Bronchial epithelial cell (primary cell): ENCODE measurements around the gene SPATA18. TPM values are rescaled to one million over a fixed set of nuclear protein-coding genes. Genes with fewer than 3 reads are reported as not detected.

ENCODE experiments used
- DNase-seq: peaks from one replicate; pipeline ENCODE4 v3.0.0-alpha.2; 2010; ENCODE audit warnings: low read depth
- FAIRE-seq: peaks from 2 replicates; lab custom pipeline; 2011; peaks lifted over from hg19 to GRCh38; lab: Jason Lieb, UNC
- H3K27me3 ChIP-seq: 2 replicates; pipeline ENCODE4 v1.5.1; 2011; ENCODE audit warnings: low read length; ENCODE audit not compliant: control insufficient read depth, insufficient read depth
- H3K36me3 ChIP-seq: 2 replicates; pipeline ENCODE4 v1.5.1; 2011; ENCODE audit warnings: low read length; ENCODE audit not compliant: control insufficient read depth, insufficient read depth
- H3K4me3 ChIP-seq: 2 replicates; pipeline ENCODE4 v1.5.1; 2011; ENCODE audit warnings: mild to moderate bottlenecking, low read depth, low read length, control low read depth
- CTCF ChIP-seq: IDR thresholded peaks from 2 replicates; pipeline ENCODE4 v1.5.1; 2011; ENCODE audit warnings: mild to moderate bottlenecking, moderate library complexity, low read length, control low read depth, inconsistent platforms; ENCODE audit not compliant: insufficient read depth, severe bottlenecking
- total RNA-seq: library from RNA; depleted of rRNA; stranded (reverse); fragments of >200 nt; gene quantifications from 2 replicates; pipeline ENCODE4 v1.2.1, GENCODE V29; 2014

Gene SPATA18
- total RNA-seq, 1 donor from 2014 or later, result 11.8 TPM

- no peak for TF ChIP-seq CTCF
- Histone ChIP-seq H3K4me3 (no peak overlapping the region), H3K27me3 (no peaks in the 10 kb centered on the region), H3K36me3 (no peaks in the 10 kb centered on the region)
- FAIRE-seq, result no peak
- no peak for DNase-seq
Measured at GRCh38 chr4:52093466-52093865, 42.4 kb downstream of the SPATA18 start.

GRCh38 chr4:52094376-52095145, 43.5 kb downstream of the SPATA18 start:
- H3K27me3 ChIP-seq, result no peaks in the 10 kb centered on the region
- H3K4me3 ChIP-seq, result no peak overlapping the region
- FAIRE-seq, result no peak
- no peaks in the 10 kb centered on the region for H3K36me3 ChIP-seq
- no peak for DNase-seq
- no peak for TF ChIP-seq CTCF

GRCh38 chr4:52095374-52095773, 44.3 kb downstream of the SPATA18 start:
- no peaks in the 10 kb centered on the region for H3K36me3 ChIP-seq
- no peaks in the 10 kb centered on the region for H3K27me3 ChIP-seq
- DNase-seq (no peak), FAIRE-seq (no peak)
- no peak for TF ChIP-seq CTCF
- no peak overlapping the region for H3K4me3 ChIP-seq

GRCh38 chr4:52096048-52096447, 44.9 kb downstream of the SPATA18 start:
- TF ChIP-seq CTCF, result no peak
- DNase-seq (peak; percentile 87), FAIRE-seq (peak; percentile 89)
- Histone ChIP-seq H3K27me3 (no peaks in the 10 kb centered on the region), H3K36me3 (no peaks in the 10 kb centered on the region), H3K4me3 (no peak overlapping the region)

GRCh38 chr4:52098618-52099017, 47.5 kb downstream of the SPATA18 start:
- Histone ChIP-seq H3K27me3 (no peaks in the 10 kb centered on the region), H3K4me3 (no peak overlapping the region), H3K36me3 (no peaks in the 10 kb centered on the region)
- TF ChIP-seq CTCF, result no peak
- FAIRE-seq (no peak), DNase-seq (peak; percentile 79)

- Histone ChIP-seq H3K27me3 (no peaks in the 10 kb centered on the region), H3K36me3 (no peaks in the 10 kb centered on the region), H3K4me3 (no peak overlapping the region)
- TF ChIP-seq CTCF, result no peak
- FAIRE-seq (no peak), DNase-seq (peak; percentile 61)
Measured at GRCh38 chr4:52099860-52100461, 48.9 kb downstream of the SPATA18 start.
